ENCODE measurements around the gene TNNI2.

The TNNI2 gene

DNA sequence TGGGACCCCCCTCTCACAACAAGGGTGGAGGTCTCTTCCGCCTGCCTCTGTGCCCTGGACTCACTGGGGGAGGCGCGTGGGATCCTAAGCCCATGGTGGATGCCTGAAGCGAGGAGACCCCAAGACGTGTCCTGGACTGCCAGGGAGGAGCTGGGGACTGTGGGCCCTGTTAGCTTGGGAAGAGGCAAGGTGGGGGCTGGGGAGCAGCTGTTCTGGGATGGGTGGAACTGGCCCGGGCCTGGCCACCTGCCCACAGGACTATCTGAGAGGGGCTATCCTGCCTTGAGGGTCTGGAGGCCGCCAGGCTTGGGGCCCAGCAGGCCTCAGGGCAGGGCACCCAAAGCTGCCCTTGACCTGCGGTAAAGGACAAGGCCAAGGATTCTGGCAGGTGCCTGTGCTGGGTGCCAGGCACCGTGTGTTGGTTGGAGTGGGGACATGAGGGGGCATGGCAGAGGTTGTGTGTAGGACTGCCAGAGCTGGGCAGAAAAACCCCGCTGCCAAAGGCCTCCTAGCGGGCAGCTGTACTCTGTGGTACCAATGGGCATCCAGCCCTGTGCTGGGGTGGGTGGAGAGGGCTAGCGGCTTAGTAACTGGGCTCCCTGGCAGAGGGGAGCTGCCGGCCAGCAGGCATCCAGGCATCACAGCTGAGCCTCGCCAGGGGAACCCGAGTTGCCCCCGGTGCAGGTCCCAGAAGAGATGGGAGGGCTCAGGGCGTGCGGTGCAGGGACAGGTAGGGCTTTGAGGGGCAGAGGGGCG lies 14.8 kb downstream of the TNNI2 start:
- TF ChIP-seq, protein P1, sequence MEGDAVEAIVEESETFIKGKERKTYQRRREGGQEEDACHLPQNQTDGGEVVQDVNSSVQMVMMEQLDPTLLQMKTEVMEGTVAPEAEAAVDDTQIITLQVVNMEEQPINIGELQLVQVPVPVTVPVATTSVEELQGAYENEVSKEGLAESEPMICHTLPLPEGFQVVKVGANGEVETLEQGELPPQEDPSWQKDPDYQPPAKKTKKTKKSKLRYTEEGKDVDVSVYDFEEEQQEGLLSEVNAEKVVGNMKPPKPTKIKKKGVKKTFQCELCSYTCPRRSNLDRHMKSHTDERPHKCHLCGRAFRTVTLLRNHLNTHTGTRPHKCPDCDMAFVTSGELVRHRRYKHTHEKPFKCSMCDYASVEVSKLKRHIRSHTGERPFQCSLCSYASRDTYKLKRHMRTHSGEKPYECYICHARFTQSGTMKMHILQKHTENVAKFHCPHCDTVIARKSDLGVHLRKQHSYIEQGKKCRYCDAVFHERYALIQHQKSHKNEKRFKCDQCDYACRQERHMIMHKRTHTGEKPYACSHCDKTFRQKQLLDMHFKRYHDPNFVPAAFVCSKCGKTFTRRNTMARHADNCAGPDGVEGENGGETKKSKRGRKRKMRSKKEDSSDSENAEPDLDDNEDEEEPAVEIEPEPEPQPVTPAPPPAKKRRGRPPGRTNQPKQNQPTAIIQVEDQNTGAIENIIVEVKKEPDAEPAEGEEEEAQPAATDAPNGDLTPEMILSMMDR (IDR thresholded peaks at IDR 0.05; ENCODE audit: low read depth, low read length, missing control alignments): no peak
- DNase-seq (ENCODE audit: extremely low read depth, low read depth): no peak
- H3K4me3 ChIP-seq (replicated peaks; ENCODE audit: low read depth, low read length): no peak overlapping the region

DNA sequence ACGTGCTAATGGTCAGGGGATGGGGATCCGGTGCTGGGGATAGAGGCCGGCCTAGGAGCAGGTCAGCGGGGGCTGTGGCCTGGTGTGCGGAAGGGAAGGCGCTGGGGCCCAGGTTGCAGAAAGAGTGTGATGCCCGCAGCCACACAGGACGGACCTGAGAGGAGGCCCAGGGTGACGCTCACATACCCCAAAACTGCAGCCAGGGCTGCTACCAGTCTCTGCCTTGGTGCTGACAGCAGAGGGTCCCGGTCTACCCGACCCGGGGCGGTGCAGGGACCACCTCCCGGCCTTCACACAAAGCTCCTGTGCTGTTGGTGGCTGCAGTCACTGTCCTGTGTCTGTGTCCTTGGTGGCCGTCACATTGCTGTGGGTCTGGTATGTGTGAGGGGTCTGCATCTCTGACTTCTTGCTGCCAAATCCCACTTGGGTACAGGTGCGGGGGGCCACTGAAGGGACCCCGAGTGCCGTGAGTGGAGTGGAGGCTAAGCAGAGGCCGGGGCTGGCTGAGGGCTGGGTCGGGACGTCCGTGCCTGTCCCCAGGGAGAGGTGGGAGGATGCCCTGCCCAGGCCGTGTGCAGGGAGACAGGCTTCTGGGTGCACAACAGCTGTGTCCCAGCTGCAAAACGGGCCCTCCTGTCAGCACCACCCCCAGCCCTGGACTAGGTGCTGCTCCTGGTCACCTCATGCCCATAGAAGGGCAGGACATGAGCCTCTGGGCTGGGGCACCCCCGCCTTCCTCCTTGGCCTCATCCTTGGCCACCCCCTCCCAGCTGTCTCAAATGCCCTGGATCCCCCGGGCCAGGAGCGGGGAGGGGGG lies 15.6 kb downstream of the TNNI2 start:
- no peak overlapping the region for H3K4me3 ChIP-seq (replicated peaks; ENCODE audit: low read depth, low read length)
- TF ChIP-seq, protein P1 (IDR thresholded peaks at IDR 0.05; ENCODE audit: low read depth, low read length, missing control alignments): no peak
- DNase-seq (ENCODE audit: extremely low read depth, low read depth): no peak

DNA sequence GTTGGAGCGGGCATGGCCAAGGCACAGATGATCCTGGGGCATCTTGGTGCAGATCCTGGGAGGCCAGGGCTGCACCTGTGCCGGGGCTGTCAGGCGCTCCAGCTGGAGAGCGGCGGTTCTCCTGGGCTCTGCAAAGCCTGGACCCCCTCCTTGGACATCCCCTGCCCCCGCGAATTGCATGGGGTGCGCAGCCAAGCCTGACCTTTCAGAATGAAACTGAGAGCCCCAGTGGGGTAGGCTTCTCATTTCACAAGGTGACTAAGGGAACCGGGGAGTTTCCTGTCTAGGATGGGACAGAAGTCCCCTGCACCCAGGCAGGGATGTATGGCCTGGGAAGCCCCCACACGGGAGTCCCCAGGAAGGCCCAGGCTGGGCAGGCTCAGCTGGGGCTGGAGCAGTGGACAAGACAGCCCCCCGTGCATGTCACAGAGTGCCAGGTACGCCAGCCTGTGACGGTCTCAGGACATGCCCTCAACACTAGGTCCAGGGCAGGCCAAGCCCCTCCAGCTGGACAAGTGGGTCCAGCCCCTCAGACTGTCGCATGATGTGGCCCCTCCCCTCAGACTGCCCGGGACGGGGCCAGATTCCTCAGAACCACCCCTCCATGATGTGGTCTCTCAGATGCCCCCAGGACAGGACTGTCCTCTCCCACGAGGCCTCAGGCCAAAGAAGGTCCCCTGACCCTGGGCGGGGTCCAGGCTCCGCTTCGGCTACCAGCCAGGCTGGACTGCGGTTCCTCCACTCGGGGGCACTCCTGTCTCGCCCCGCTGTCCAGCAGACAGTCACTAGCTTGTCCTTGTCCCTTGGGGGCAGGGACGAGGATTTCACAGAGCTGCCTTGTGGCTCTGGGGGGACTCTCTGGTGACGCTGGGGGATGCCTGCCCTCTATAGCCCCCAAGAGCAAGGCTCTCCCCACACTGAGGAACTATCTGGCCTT lies 16.4 kb downstream of the TNNI2 start:
- DNase-seq (ENCODE audit: extremely low read depth, low read depth): no peak
- TF ChIP-seq, protein P1 (IDR thresholded peaks at IDR 0.05; ENCODE audit: low read depth, low read length, missing control alignments): no peak
- H3K4me3 ChIP-seq (replicated peaks; ENCODE audit: low read depth, low read length): no peak overlapping the region

DNA sequence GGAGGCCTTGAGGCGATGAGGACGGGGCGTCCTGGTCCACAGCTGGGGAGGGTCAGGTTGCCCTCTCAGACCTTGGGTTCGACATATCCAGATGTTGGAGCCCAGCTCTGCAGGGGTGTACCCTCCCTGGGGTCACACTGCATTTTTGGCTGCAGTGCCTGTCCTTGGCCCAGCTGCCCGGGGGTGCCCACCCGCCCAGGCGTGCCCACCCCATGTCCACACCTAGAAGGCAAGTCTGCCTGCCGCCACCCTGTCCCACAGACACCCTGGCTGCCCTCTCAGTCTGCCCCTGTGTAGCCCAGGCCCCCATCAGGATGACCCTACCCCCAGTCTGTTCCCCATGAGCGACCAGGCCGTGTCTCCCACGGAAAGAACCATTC lies 17.1 kb downstream of the TNNI2 start:
- TF ChIP-seq, protein P1 (IDR thresholded peaks at IDR 0.05; ENCODE audit: low read depth, low read length, missing control alignments): no peak
- no peak overlapping the region for H3K4me3 ChIP-seq (replicated peaks; ENCODE audit: low read depth, low read length)
- no peak for DNase-seq (ENCODE audit: extremely low read depth, low read depth)

DNA sequence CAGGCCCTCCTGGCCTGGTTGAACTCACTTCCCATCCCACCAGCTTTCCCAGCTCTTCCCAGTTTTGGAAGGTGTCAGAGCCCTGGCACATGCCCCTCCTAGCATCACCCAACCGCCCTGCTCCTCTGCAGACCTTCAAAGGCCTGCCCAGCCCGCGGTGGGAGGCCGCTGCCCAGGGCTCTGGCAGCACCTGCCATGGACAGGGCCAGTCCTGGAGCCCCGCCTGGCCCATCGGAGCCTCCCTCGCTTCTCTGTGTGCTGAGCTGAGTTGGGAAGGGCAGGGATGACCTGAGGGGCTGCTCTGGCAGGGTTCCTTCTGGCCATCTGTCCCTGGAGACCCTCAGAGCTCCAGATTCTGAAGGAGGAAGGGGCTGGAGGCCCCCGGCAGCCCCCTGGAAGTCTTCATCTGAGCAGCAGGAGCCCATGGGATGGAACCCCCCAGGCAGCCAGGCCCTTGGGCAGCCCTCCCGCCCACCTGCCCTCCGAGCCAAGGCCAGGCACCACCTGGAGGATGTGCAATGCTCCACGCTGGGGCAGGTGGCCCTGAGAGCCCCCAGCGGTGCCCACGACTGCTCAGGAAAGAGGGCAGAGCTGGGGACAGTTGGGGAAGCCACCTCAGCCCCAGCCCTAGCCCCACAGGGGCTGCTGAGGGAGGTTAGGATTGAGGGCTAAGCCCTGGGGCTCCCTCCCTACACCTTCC lies 17.7 kb downstream of the TNNI2 start:
- no peak for DNase-seq (ENCODE audit: extremely low read depth, low read depth)
- TF ChIP-seq, protein P1 (IDR thresholded peaks at IDR 0.05; ENCODE audit: low read depth, low read length, missing control alignments): no peak
- H3K4me3 ChIP-seq (replicated peaks; ENCODE audit: low read depth, low read length): no peak overlapping the region

DNA sequence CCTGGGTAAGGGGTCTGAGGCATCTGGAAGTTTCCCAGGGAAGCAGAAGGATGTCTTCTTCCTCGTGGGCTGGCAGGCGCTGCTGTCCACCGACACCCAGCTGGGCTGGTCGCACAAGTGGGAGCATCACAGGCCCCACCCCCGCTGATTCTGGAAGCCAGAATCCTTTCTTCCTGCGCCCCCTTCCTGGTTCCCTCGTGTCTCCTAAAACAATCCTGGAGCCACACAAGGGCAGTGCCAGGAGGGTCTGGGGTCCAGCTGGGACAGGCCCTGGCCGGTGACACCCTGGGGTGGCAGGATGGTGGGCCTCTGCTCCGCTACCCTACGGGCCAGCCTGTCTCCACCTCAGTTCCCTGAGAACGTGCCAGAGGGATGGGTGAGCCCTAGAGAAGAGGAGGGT lies 18.3 kb downstream of the TNNI2 start:
- no peak overlapping the region for H3K4me3 ChIP-seq (replicated peaks; ENCODE audit: low read depth, low read length)
- TF ChIP-seq, protein P1 (IDR thresholded peaks at IDR 0.05; ENCODE audit: low read depth, low read length, missing control alignments): no peak
- DNase-seq (ENCODE audit: extremely low read depth, low read depth): no peak
